ENCODE results near the gene ACVRL1.

- TF ChIP-seq EZH2 (optimal IDR thresholded peaks at IDR 0.05; ENCODE audit: low read depth, low read length) (no peak), CTCF (IDR thresholded peaks at IDR 0.05; ENCODE audit: low read length) (no peak)
Observed at GRCh38 chr12:51866762-51867161, 40.5 kb upstream of the ACVRL1 start.
